Activated gamma-delta T cell treated with anti-CD3 and anti-CD28 coated beads, Interleukin-2, amount 50 U/mL, for 16 hours (primary cell): Measurements from ENCODE around the gene FAM156B.
"Not testable (repeated sequence)": the region's sequence is repeated elsewhere in the genome, so short reads cannot be mapped to it uniquely, and the experiment has no call there.

Experiments used
- DNase-seq: peaks from one replicate; pipeline ENCODE4 v3.0.0-alpha.2; 2020; ENCODE audit warnings: low read depth

The FAM156B gene

GRCh38 chrX:52896855-52897709 lies at the start of gene FAM156B:
FAM156B (plus strand) TSS chrX:52897330; CDS start chrX:52907226, 9,896 bp downstream.
- not testable (repeated sequence) for DNase-seq

- DNase-seq = no peak
These were observed 44.8 kb upstream of the FAM156B start for GRCh38 chrX:52852110-52852860.

GRCh38 chrX:52856991-52857525 lies 40.1 kb upstream of the FAM156B start:
- not testable (repeated sequence) for DNase-seq

GRCh38 chrX:52865343-52865998 lies 31.7 kb upstream of the FAM156B start:
- DNase-seq = no peak

GRCh38 chrX:52867610-52868348 lies 29.4 kb upstream of the FAM156B start, which contains the start of gene XAGE3:
XAGE3 (minus strand) TSS chrX:52868083; CDS start chrX:52867133, 950 bp downstream.
- DNase-seq = no peak

- DNase-seq = no peak
These were observed 27.1 kb upstream of the FAM156B start for GRCh38 chrX:52870046-52870445.

GRCh38 chrX:52873825-52874224 lies 23.3 kb upstream of the FAM156B start:
- DNase-seq = not testable (repeated sequence)

GRCh38 chrX:52874661-52875060 lies 22.5 kb upstream of the FAM156B start:
- DNase-seq = no peak

GRCh38 chrX:52875436-52875835 lies 21.7 kb upstream of the FAM156B start:
- DNase-seq = not testable (repeated sequence)

- DNase-seq = not testable (repeated sequence)
These were observed 20.7 kb upstream of the FAM156B start for GRCh38 chrX:52876386-52876785.

GRCh38 chrX:52887459-52887858 lies 9.7 kb upstream of the FAM156B start:
- not testable (repeated sequence) for DNase-seq

GRCh38 chrX:52888090-52888489 lies 9.0 kb upstream of the FAM156B start:
- DNase-seq = not testable (repeated sequence)

GRCh38 chrX:52896438-52896837 lies 692 bp upstream of the FAM156B start:
- not testable (repeated sequence) for DNase-seq

GRCh38 chrX:52905531-52905930 lies 8.4 kb downstream of the FAM156B start:
- not testable (repeated sequence) for DNase-seq

- DNase-seq = not testable (repeated sequence)
These were observed 8.9 kb downstream of the FAM156B start for GRCh38 chrX:52906072-52906471.

- DNase-seq = not testable (repeated sequence)
These were observed 10.0 kb downstream of the FAM156B start for GRCh38 chrX:52907137-52907536.

GRCh38 chrX:52907900-52908299 lies 10.8 kb downstream of the FAM156B start:
- DNase-seq = not testable (repeated sequence)

- DNase-seq = not testable (repeated sequence)
These were observed 12.3 kb downstream of the FAM156B start for GRCh38 chrX:52909313-52909969.

GRCh38 chrX:52913681-52914080 lies 16.6 kb downstream of the FAM156B start:
- DNase-seq = not testable (repeated sequence)

- not testable (repeated sequence) for DNase-seq
These were observed 17.6 kb downstream of the FAM156B start for GRCh38 chrX:52914704-52915103.
